SH-SY5Y (cell line): Measurements from ENCODE around the gene KCNJ10.

Source experiments
- GATA2 ChIP-seq: IDR thresholded peaks from 2 replicates; pipeline ENCODE4 v1.6.1; 2011; ENCODE audit warnings: mild to moderate bottlenecking, low read depth, low read length
- GATA3 ChIP-seq: IDR thresholded peaks from 2 replicates; pipeline ENCODE4 v1.6.1; 2011; ENCODE audit warnings: low read depth, mild to moderate bottlenecking, low read length, moderate library complexity

DNA sequence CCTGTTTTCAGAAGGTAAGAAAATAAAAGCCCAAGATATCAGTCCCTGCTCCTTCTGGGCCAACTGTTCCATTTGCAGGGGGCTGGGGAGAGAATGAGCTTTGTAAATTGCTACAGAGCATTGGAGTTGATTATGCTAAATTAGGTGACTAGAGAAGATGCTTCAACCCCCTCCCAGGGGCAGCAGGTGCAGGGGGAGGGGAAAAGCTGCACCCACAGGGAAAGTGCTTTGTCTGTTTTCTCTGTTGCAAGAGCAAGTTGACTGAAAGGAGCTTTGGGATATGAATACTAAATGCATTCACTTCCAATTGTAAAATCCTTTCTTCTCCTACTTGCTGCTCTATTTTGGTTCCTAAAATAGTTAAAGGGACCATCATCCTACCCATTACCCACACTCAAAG, 21.6 kb downstream of the KCNJ10 start:
- TF ChIP-seq GATA3, result no peak
- no peak for TF ChIP-seq GATA2
